HCT116 (cell line): Measurements from ENCODE around the gene MOB2.

Source experiments
- CTCF ChIP-seq, 3 experiments: fragments of 200-600 bp in 1 of 3; sonication (generic) in 1 of 3; IDR thresholded peaks in 2 of 3; conservative IDR thresholded peaks in 1 of 3; 2 replicates each; pipeline ENCODE4 v1.5.1; 2012 to 2017; ENCODE audit warnings: low read depth in 2 of 3, low read length in 2 of 3, antibody characterized with exemption in 1 of 3, borderline replicate concordance in 1 of 3, control low read depth in 1 of 3, mild to moderate bottlenecking in 1 of 3, mixed read lengths in 1 of 3, mixed run types in 1 of 3, moderate library complexity in 1 of 3; ENCODE audit not compliant: insufficient read depth in 1 of 3
- EZH2 ChIP-seq: fragments of 200-600 bp; sonication (generic); IDR thresholded peaks from 2 replicates; pipeline ENCODE4 v1.6.1; 2017; ENCODE audit warnings: antibody characterized with exemption, mixed run types
- EZH2phosphoT487 ChIP-seq: fragments of 200-600 bp; IDR thresholded peaks from 2 replicates; pipeline ENCODE4 v1.6.1; 2018; ENCODE audit warnings: antibody characterized with exemption, borderline replicate concordance
- FOSL1 ChIP-seq: IDR thresholded peaks from 2 replicates; pipeline ENCODE4 v1.6.1; 2012; ENCODE audit warnings: low read depth
- JUND ChIP-seq: IDR thresholded peaks from 2 replicates; pipeline ENCODE4 v1.6.1; 2012
- POLR2A ChIP-seq: IDR thresholded peaks from 2 replicates; pipeline ENCODE4 v1.7.0; 2011; ENCODE audit warnings: borderline replicate concordance; ENCODE audit not compliant: insufficient read depth, insufficient read length; ENCODE audit errors: extremely low read depth
- POLR2AphosphoS5 ChIP-seq: IDR thresholded peaks from 2 replicates; pipeline ENCODE4 v1.6.1; 2011; ENCODE audit warnings: mild to moderate bottlenecking, low read depth, low read length, moderate library complexity
- SIN3A ChIP-seq: IDR thresholded peaks from 2 replicates; pipeline ENCODE4 v1.6.1; 2012; ENCODE audit warnings: low read depth
- SP1 ChIP-seq: IDR thresholded peaks from 2 replicates; pipeline ENCODE4 v1.6.1; 2012; ENCODE audit warnings: low read depth
- ZBTB33 ChIP-seq: IDR thresholded peaks from 2 replicates; pipeline ENCODE4 v1.6.1; 2011; ENCODE audit warnings: mild to moderate bottlenecking, low read length, moderate library complexity; ENCODE audit not compliant: insufficient replicate concordance; ENCODE audit errors: extremely low read depth

GRCh38 chr11:1471736-1472135 is 14.8 kb downstream of the MOB2 start:
- TF ChIP-seq POLR2A (no peak), ZBTB33 (no peak), SIN3A (no peak), CTCF (IDR thresholded peaks at IDR 0.05 in 2 of 3, conservative IDR thresholded peaks at IDR 0.05 in 1 of 3; ENCODE audit: borderline replicate concordance in 1 of 3, insufficient read depth in 1 of 3, low read depth in 2 of 3, low read length in 2 of 3) (no peak), EZH2 (no peak), FOSL1 (no peak), SP1 (no peak), POLR2AphosphoS5 (no peak), JUND (no peak), EZH2phosphoT487 (no peak)
